CD4-positive, CD25-positive, alpha-beta regulatory T cell (primary cell): Measurements from ENCODE around the gene TMEM233. TPM values are rescaled to one million over a fixed set of nuclear protein-coding genes. Genes with fewer than 3 reads are reported as not detected.

ENCODE experiments used
- ATAC-seq, 2 donors: fragments of 150-1000 bp; cut with Tn5 transposase; one replicate each; pipeline ENCODE4 v1.10.0; 2021; ENCODE audit warnings: low read depth in 2 of 2, moderate number of reproducible peaks in 2 of 2, moderate library complexity in 1 of 2
- DNase-seq, 3 donors: peaks; one replicate each; pipeline versions ENCODE4 v3.0.0 to v3.0.0-alpha.2; 2012 to 2022; ENCODE audit warnings: mixed read lengths in 1 of 3
- H3K27ac ChIP-seq: one replicate; pipeline ENCODE4 v1.7.0; 2013; ENCODE audit warnings: mild to moderate bottlenecking, low read length; ENCODE audit not compliant: insufficient read depth, poor library complexity, severe bottlenecking
- H3K27me3 ChIP-seq: one replicate; pipeline ENCODE4 v1.7.0; 2013; ENCODE audit warnings: low read length; ENCODE audit not compliant: control insufficient read depth, insufficient read depth
- H3K36me3 ChIP-seq: one replicate; pipeline ENCODE4 v1.7.0; 2013; ENCODE audit warnings: mild to moderate bottlenecking, low read length, moderate library complexity; ENCODE audit not compliant: control insufficient read depth, insufficient read depth
- H3K4me1 ChIP-seq: 2 replicates; pipeline ENCODE4 v1.7.0; 2013; ENCODE audit warnings: mild to moderate bottlenecking, low read length; ENCODE audit not compliant: insufficient read depth, control insufficient read depth, poor library complexity, severe bottlenecking
- H3K4me3 ChIP-seq: one replicate; pipeline ENCODE4 v1.7.0; 2013; ENCODE audit warnings: low read depth, mild to moderate bottlenecking, low read length, moderate library complexity
- H3K9me3 ChIP-seq, 2 experiments: 1 replicate in 1 of 2; 2 replicates in 1 of 2; pipeline ENCODE4 v1.7.0; 2013; ENCODE audit warnings: low read length in 2 of 2, mild to moderate bottlenecking in 1 of 2, moderate library complexity in 1 of 2; ENCODE audit not compliant: control insufficient read depth in 2 of 2
- H3K27ac Mint-ChIP-seq, 3 donors: one replicate each; pipeline ENCODE4 v1.8.0; 2020 to 2022; ENCODE audit warnings: mild to moderate bottlenecking in 3 of 3, mixed read lengths in 3 of 3, moderate library complexity in 2 of 3
- H3K27me3 Mint-ChIP-seq: one replicate; pipeline ENCODE4 v1.8.0; 2022; ENCODE audit warnings: mild to moderate bottlenecking, mixed read lengths
- H3K36me3 Mint-ChIP-seq: one replicate; pipeline ENCODE4 v1.8.0; 2020; ENCODE audit warnings: mixed read lengths
- H3K4me1 Mint-ChIP-seq, 4 donors: one replicate each; pipeline ENCODE4 v1.8.0; 2020 to 2022; ENCODE audit warnings: mixed read lengths in 4 of 4, mild to moderate bottlenecking in 1 of 4
- H3K4me3 Mint-ChIP-seq, 4 donors: one replicate each; pipeline ENCODE4 v1.8.0; 2020 to 2022; ENCODE audit warnings: mild to moderate bottlenecking in 4 of 4, mixed read lengths in 4 of 4, moderate library complexity in 3 of 4
- H3K9me3 Mint-ChIP-seq, 7 donors: one replicate each; pipeline ENCODE4 v1.8.0; 2020 to 2022; ENCODE audit warnings: mixed read lengths in 7 of 7, mild to moderate bottlenecking in 3 of 7, moderate library complexity in 2 of 7
- polyA plus RNA-seq, 4 donors: library from polyadenylated mRNA; unstranded; fragments of 300-500 nt; fragmentation: Illumina TruSeq; gene quantifications; one replicate each; pipeline ENCODE4 v1.2.3, GENCODE V29; 2021
- total RNA-seq: library from RNA; stranded (reverse); gene quantifications from one replicate; pipeline ENCODE4 v1.2.3, GENCODE V29; 2022

Gene TMEM233
- total and polyA plus RNA-seq, 5 donors from 2014 or later: not detected

GRCh38 chr12:119679081-119679480, 85.5 kb downstream of the TMEM233 start:
- DNase-seq (no peak), ATAC-seq (no peak)

DNA sequence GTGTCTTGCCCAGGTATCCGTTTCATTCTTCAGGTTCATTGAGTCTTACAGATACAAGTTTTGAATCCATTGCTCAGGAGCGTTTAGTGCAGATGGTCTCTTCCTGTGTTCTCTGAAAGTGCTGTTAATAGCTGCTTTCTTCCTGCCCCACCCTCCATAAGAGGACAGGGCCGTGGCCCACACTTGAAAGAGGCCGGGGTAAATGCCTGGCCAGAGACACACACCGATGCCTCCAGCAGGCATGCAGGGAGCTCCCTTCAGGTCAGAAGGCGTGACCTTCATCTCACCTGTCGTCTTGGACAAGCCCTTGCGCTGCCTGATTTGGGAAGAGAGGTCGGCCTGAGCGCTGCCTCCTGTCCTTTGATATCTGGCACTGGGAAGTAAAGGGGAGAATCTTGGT, 85.9 kb downstream of the TMEM233 start:
- H3K27ac ChIP-seq: no peak overlapping the region
- H3K27me3 ChIP-seq: no peaks in the 10 kb centered on the region
- peaks cover 0 to 12% (median 9%) of the 10 kb centered on the region in 4 donors for H3K4me1 Mint-ChIP-seq
- peak overlapping the region in 1 of 3 donors; percentile 38 for H3K27ac Mint-ChIP-seq
- no peaks in the 10 kb centered on the region for H3K9me3 ChIP-seq
- H3K36me3 Mint-ChIP-seq: peaks cover 58% of the 10 kb centered on the region
- H3K4me3 Mint-ChIP-seq: peak overlapping the region in 1 of 4 donors; percentile 44
- no peaks in the 10 kb centered on the region for H3K9me3 Mint-ChIP-seq
- DNase-seq: no peak
- no peak overlapping the region for H3K4me3 ChIP-seq
- ATAC-seq: no peak
- H3K4me1 ChIP-seq: no peaks in the 10 kb centered on the region
- H3K36me3 ChIP-seq: peaks cover 75% of the 10 kb centered on the region
- H3K27me3 Mint-ChIP-seq: no peaks in the 10 kb centered on the region

More at GRCh38 chr12:119679081-119679480, 85.5 kb downstream of the TMEM233 start:
- H3K27ac Mint-ChIP-seq: peak overlapping the region in 1 of 3 donors; percentile 38
- H3K9me3 Mint-ChIP-seq: no peaks in the 10 kb centered on the region
- H3K4me3 Mint-ChIP-seq: peak overlapping the region in 1 of 4 donors; percentile 44
- Histone ChIP-seq H3K36me3 (peaks cover 79% of the 10 kb centered on the region), H3K4me3 (no peak overlapping the region), H3K27ac (no peak overlapping the region), H3K9me3 (no peaks in the 10 kb centered on the region), H3K27me3 (no peaks in the 10 kb centered on the region), H3K4me1 (no peaks in the 10 kb centered on the region)
- H3K27me3 Mint-ChIP-seq: no peaks in the 10 kb centered on the region
- peaks cover under 1 to 13% (median 10%) of the 10 kb centered on the region in 4 donors for H3K4me1 Mint-ChIP-seq
- H3K36me3 Mint-ChIP-seq: peaks cover 61% of the 10 kb centered on the region

DNA sequence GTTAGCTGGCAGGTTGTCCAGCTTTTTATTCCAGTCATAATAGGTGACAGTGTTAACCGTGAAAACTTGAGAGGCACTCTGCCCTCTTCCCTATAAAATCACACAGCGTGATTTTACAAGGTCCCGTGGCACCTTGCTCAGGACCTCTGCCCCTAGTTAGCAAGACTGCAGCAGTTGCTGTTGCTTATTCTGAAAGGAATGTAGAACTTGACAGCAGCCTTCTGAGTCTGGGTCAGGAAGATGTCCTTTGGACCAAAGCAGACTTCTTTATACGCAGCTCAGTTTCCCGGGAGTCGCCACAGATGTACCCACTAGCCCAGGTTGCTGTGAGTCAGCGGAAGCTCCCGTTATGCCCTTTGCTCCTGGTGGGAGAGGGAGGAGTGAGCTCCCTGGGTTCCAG, 87.5 kb downstream of the TMEM233 start:
- no peaks in the 10 kb centered on the region for H3K27me3 Mint-ChIP-seq
- peaks cover 0 to 12% (median 9%) of the 10 kb centered on the region in 4 donors for H3K4me1 Mint-ChIP-seq
- H3K9me3 ChIP-seq: no peaks in the 10 kb centered on the region
- H3K27me3 ChIP-seq: no peaks in the 10 kb centered on the region
- no peak overlapping the region for H3K4me3 Mint-ChIP-seq
- no peak overlapping the region for H3K27ac ChIP-seq
- H3K36me3 ChIP-seq: peaks cover 59% of the 10 kb centered on the region
- ATAC-seq (no peak), DNase-seq (no peak)
- H3K9me3 Mint-ChIP-seq: no peaks in the 10 kb centered on the region
- no peak overlapping the region for H3K4me3 ChIP-seq
- H3K36me3 Mint-ChIP-seq: peaks cover 47% of the 10 kb centered on the region
- no peaks in the 10 kb centered on the region for H3K4me1 ChIP-seq
- peak overlapping the region in 1 of 3 donors; percentile 55 for H3K27ac Mint-ChIP-seq

- H3K27me3 ChIP-seq: no peaks in the 10 kb centered on the region
- Mint-ChIP-seq H3K27me3 (no peaks in the 10 kb centered on the region), H3K4me1 (peaks cover 0 to 12% (median 9%) of the 10 kb centered on the region in 4 donors), H3K36me3 (peaks cover 38% of the 10 kb centered on the region), H3K9me3 (no peaks in the 10 kb centered on the region), H3K27ac (peak overlapping the region; percentile 42 to 76 (median 74)), H3K4me3 (no peak overlapping the region)
- H3K9me3 ChIP-seq: no peaks in the 10 kb centered on the region
- DNase-seq (no peak), ATAC-seq (no peak)
- H3K36me3 ChIP-seq: peaks cover 50% of the 10 kb centered on the region
- no peaks in the 10 kb centered on the region for H3K4me1 ChIP-seq
- peak overlapping the region; percentile 49 for H3K27ac ChIP-seq
- H3K4me3 ChIP-seq: no peak overlapping the region
Measured at GRCh38 chr12:119681728-119682638, 88.4 kb downstream of the TMEM233 start.

- H3K4me1 ChIP-seq: no peaks in the 10 kb centered on the region
- H3K27ac ChIP-seq: peak overlapping the region; percentile 49
- DNase-seq: no peak
- H3K4me3 Mint-ChIP-seq: no peak overlapping the region
- H3K36me3 Mint-ChIP-seq: peaks cover 33% of the 10 kb centered on the region
- no peaks in the 10 kb centered on the region for H3K27me3 ChIP-seq
- no peaks in the 10 kb centered on the region for H3K9me3 ChIP-seq
- H3K9me3 Mint-ChIP-seq: no peaks in the 10 kb centered on the region
- peaks cover 0 to 12% (median 9%) of the 10 kb centered on the region in 4 donors for H3K4me1 Mint-ChIP-seq
- H3K36me3 ChIP-seq: peaks cover 44% of the 10 kb centered on the region
- no peak overlapping the region for H3K4me3 ChIP-seq
- ATAC-seq: no peak
- H3K27ac Mint-ChIP-seq: peak overlapping the region; percentile 42 to 76 (median 74)
- no peaks in the 10 kb centered on the region for H3K27me3 Mint-ChIP-seq
Measured at GRCh38 chr12:119682639-119683252, 89.2 kb downstream of the TMEM233 start.

GRCh38 chr12:119683413-119683812, 89.8 kb downstream of the TMEM233 start:
- Histone ChIP-seq H3K27me3 (no peaks in the 10 kb centered on the region), H3K36me3 (peaks cover 37% of the 10 kb centered on the region), H3K9me3 (no peaks in the 10 kb centered on the region), H3K4me3 (no peak overlapping the region), H3K27ac (no peak overlapping the region), H3K4me1 (no peaks in the 10 kb centered on the region)
- DNase-seq (no peak), ATAC-seq (no peak)
- Mint-ChIP-seq H3K27me3 (no peaks in the 10 kb centered on the region), H3K36me3 (peaks cover 26% of the 10 kb centered on the region), H3K27ac (peak overlapping the region in 2 of 3 donors; percentile 38 to 76), H3K4me3 (no peak overlapping the region), H3K4me1 (peaks cover 0 to 12% (median 9%) of the 10 kb centered on the region in 4 donors), H3K9me3 (peaks cover 0 to 1% (median 0%) of the 10 kb centered on the region in 7 donors)

DNA sequence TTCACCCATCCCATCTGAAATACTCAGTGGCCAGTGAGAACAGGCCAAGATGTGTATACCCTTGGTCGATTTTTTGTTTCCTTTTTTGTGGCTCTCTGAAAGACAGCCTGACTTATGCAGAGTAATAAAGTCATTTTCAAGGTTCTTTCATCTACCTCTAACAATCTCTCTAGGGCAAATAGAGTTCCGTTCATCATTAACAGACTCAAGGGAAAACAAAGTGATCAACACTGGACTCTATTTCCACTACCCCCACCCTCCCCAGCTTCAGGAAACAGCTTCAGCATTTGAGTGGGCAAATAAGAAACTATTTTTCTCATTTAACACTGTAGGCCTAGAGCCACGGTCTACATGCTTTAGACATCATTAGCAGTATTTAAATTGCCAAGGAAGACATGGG, 90.2 kb downstream of the TMEM233 start:
- Histone ChIP-seq H3K9me3 (no peaks in the 10 kb centered on the region), H3K27me3 (no peaks in the 10 kb centered on the region), H3K4me3 (no peak overlapping the region), H3K4me1 (no peaks in the 10 kb centered on the region), H3K36me3 (peaks cover 33% of the 10 kb centered on the region), H3K27ac (no peak overlapping the region)
- DNase-seq (no peak), ATAC-seq (no peak)
- peaks cover 0 to 1% (median 0%) of the 10 kb centered on the region in 7 donors for H3K9me3 Mint-ChIP-seq
- peaks cover 24% of the 10 kb centered on the region for H3K36me3 Mint-ChIP-seq
- no peaks in the 10 kb centered on the region for H3K27me3 Mint-ChIP-seq
- H3K27ac Mint-ChIP-seq: peak overlapping the region in 2 of 3 donors; percentile 38 to 76
- no peak overlapping the region for H3K4me3 Mint-ChIP-seq
- peaks cover 0 to 12% (median 9%) of the 10 kb centered on the region in 4 donors for H3K4me1 Mint-ChIP-seq
